WTC11 (cell line): ENCODE results near the gene PTPRF. TPM values are rescaled to one million over a fixed set of nuclear protein-coding genes. Genes with fewer than 3 reads are reported as not detected.
"Not testable (repeated sequence)": the region's sequence is repeated elsewhere in the genome, so short reads cannot be mapped to it uniquely, and the experiment has no call there.

ENCODE experiments used
- ATAC-seq: fragments of 200-7000 bp; cut with Tn5 transposase; 2 replicates; pipeline ENCODE4 v1.10.0; 2021; ENCODE audit warnings: mild to moderate bottlenecking, moderate library complexity
- CTCF ChIA-PET: fragments of 300-600 bp; sonication (Branson Sonifier 250); formaldehyde crosslinking; loops from one replicate; lab custom pipeline; 2021; ENCODE audit warnings: antibody characterized with exemption; lab: Charles Lee
- POLR2A ChIA-PET: fragments of 350-600 bp; sonication (Branson Sonifier 250); formaldehyde crosslinking; loops from one replicate; lab custom pipeline; 2021; ENCODE audit warnings: antibody characterized with exemption; lab: Charles Lee
- DNase-seq: peaks from one replicate; pipeline ENCODE4 v3.0.0; 2021; ENCODE audit warnings: low spot score
- H3K27ac Mint-ChIP-seq: 2 replicates; pipeline ENCODE4 v1.8.0; 2021; ENCODE audit warnings: mixed read lengths
- H3K27me3 Mint-ChIP-seq: 2 replicates; pipeline ENCODE4 v1.8.0; 2021; ENCODE audit warnings: low read depth, mild to moderate bottlenecking, moderate library complexity, mixed read lengths
- H3K36me3 Mint-ChIP-seq: 2 replicates; pipeline ENCODE4 v1.8.0; 2021; ENCODE audit warnings: mixed read lengths
- H3K4me1 Mint-ChIP-seq: 2 replicates; pipeline ENCODE4 v1.8.0; 2022; ENCODE audit warnings: mixed read lengths
- H3K4me3 Mint-ChIP-seq: 2 replicates; pipeline ENCODE4 v1.8.0; 2021; ENCODE audit warnings: mild to moderate bottlenecking, moderate library complexity, mixed read lengths
- H3K9me3 Mint-ChIP-seq: 2 replicates; pipeline ENCODE4 v1.8.0; 2021; ENCODE audit warnings: mixed read lengths
- ATF1 ChIP-seq: sonication (generic); formaldehyde crosslinking; IDR thresholded peaks from 2 replicates; pipeline ENCODE4 v1.8.1; 2023; ENCODE audit warnings: mild to moderate bottlenecking, moderate library complexity, missing genetic modification reagents
- FOXP1 ChIP-seq: sonication (generic); formaldehyde crosslinking; IDR thresholded peaks from 2 replicates; pipeline ENCODE4 v1.8.0; 2022; ENCODE audit warnings: missing genetic modification reagents, mild to moderate bottlenecking, moderate library complexity, borderline replicate concordance
- GABPB1 ChIP-seq: sonication (generic); formaldehyde crosslinking; IDR thresholded peaks from 2 replicates; pipeline ENCODE4 v1.8.1; 2023; ENCODE audit warnings: mild to moderate bottlenecking, missing genetic modification reagents
- MAX ChIP-seq: sonication (generic); formaldehyde crosslinking; IDR thresholded peaks from 2 replicates; pipeline ENCODE4 v1.8.0; 2022; ENCODE audit warnings: mild to moderate bottlenecking, missing genetic modification reagents
- RORB ChIP-seq: fragments of 250-450 bp; sonication (Bioruptor Pico); IDR thresholded peaks from 2 replicates; pipeline ENCODE4 v1.9.0; 2021; ENCODE audit warnings: mild to moderate bottlenecking
- SP1 ChIP-seq: sonication (generic); formaldehyde crosslinking; conservative IDR thresholded peaks from 2 replicates; pipeline ENCODE4 v1.8.1; 2022; ENCODE audit warnings: missing genetic modification reagents
- TEAD1 ChIP-seq: sonication (generic); formaldehyde crosslinking; IDR thresholded peaks from 2 replicates; pipeline ENCODE4 v1.8.0; 2022; ENCODE audit warnings: mild to moderate bottlenecking, missing genetic modification reagents
- ZNF263 ChIP-seq: sonication (generic); formaldehyde crosslinking; IDR thresholded peaks from 2 replicates; pipeline ENCODE4 v1.8.1; 2022; ENCODE audit warnings: low read depth, mild to moderate bottlenecking, moderate library complexity, missing genetic modification reagents
- ZNF423 ChIP-seq: fragments of 250-450 bp; sonication (Bioruptor Pico); IDR thresholded peaks from 2 replicates; pipeline ENCODE4 v2.1.2; 2022; ENCODE audit warnings: mild to moderate bottlenecking, moderate library complexity
- total RNA-seq: library from RNA; stranded (reverse); gene quantifications from 3 replicates; pipeline ENCODE4 v1.2.3, GENCODE V29; 2021
- TF ChIP-seq, protein P1 (sequence below): sonication (generic); formaldehyde crosslinking; IDR thresholded peaks from 2 replicates; pipeline ENCODE4 v1.8.0; 2022; ENCODE audit warnings: missing genetic modification reagents
- TF ChIP-seq, protein P2 (sequence below): sonication (generic); formaldehyde crosslinking; IDR thresholded peaks from 2 replicates; pipeline ENCODE4 v1.8.0; 2022; ENCODE audit warnings: mild to moderate bottlenecking, missing genetic modification reagents
- TF ChIP-seq, protein P3 (sequence below): sonication (generic); formaldehyde crosslinking; IDR thresholded peaks from 2 replicates; pipeline ENCODE4 v1.8.1; 2022; ENCODE audit warnings: missing genetic modification reagents, borderline replicate concordance

PTPRF gene
- total RNA-seq, 1 experiment from 2014 or later, result 248 TPM

- no peaks in the 10 kb centered on the region for H3K27me3 Mint-ChIP-seq
- TF ChIP-seq FOXP1 (CRISPR knock-in tag), result no peak
- peak; percentile 90 for TF ChIP-seq GABPB1
- H3K9me3 Mint-ChIP-seq, result no peaks in the 10 kb centered on the region
- DNase-seq, result no peak
- peak overlapping the region; percentile 98 for H3K27ac Mint-ChIP-seq
- POLR2A ChIA-PET, result interaction anchor here (1.3 to 3.5 kb wide), 4 partner anchors 10 to 105 kb away, joined by 3 to 24 read pairs (median 10); partner anchors contain the start of gene PTPRF
- peaks cover 92% of the 10 kb centered on the region for H3K4me1 Mint-ChIP-seq
- CTCF ChIA-PET, result interaction anchor here (1.2 to 4.7 kb wide), 5 partner anchors 14 to 105 kb away, joined by 3 to 23 read pairs (median 5); partner anchors contain the start of gene PTPRF
- H3K36me3 Mint-ChIP-seq, result peaks cover 6% of the 10 kb centered on the region
- peak overlapping the region; percentile 56 for H3K4me3 Mint-ChIP-seq
- no peak for ATAC-seq
Observed at GRCh38 chr1:43548285-43549271, 17.9 kb downstream of the PTPRF start.

- Mint-ChIP-seq H3K27ac (peak overlapping the region; percentile 98), H3K4me1 (peaks cover 87% of the 10 kb centered on the region), H3K36me3 (peaks cover 12% of the 10 kb centered on the region), H3K4me3 (peak overlapping the region; percentile 56)
- not testable (repeated sequence) for H3K9me3 Mint-ChIP-seq, H3K27me3 Mint-ChIP-seq, DNase-seq, ATAC-seq
- CTCF ChIA-PET, result interaction anchor here (1.2 to 4.7 kb wide), 6 partner anchors 14 to 385 kb away, joined by 3 to 23 read pairs (median 7); partner anchors contain the start of genes ARTN and PTPRF
- POLR2A ChIA-PET, result interaction anchor here (1.3 to 3.5 kb wide), 6 partner anchors 9 to 191 kb away, joined by 3 to 24 read pairs (median 9); partner anchors contain the start of genes CDC20, KDM4A and PTPRF
Observed at GRCh38 chr1:43549394-43549793, 18.7 kb downstream of the PTPRF start.

GRCh38 chr1:43549921-43550597 is 19.4 kb downstream of the PTPRF start:
- Mint-ChIP-seq H3K27me3 (no peaks in the 10 kb centered on the region), H3K36me3 (peaks cover 16% of the 10 kb centered on the region), H3K4me3 (peak overlapping the region; percentile 78), H3K9me3 (no peaks in the 10 kb centered on the region), H3K27ac (peak overlapping the region; percentile 100)
- ChIA-PET CTCF (interaction anchor here (0.6 to 4.7 kb wide), 11 partner anchors 14 to 950 kb away, joined by 3 to 23 read pairs (median 4); partner anchors contain the start of genes ARTN, CCDC24, KDM4A and PTPRF), POLR2A (interaction anchor here (0.6 to 3.5 kb wide), 13 partner anchors 9 to 191 kb away, joined by 3 to 24 read pairs (median 5); partner anchors contain the start of genes CDC20, HYI, KDM4A and PTPRF)
- DNase-seq (peak; percentile 96), ATAC-seq (peak; percentile 81)
- no peak for TF ChIP-seq TEAD1 (CRISPR knock-in tag)
- peak; percentile 55; the same call in 1 of the 2 replicates for TF ChIP-seq ZNF263
- TF ChIP-seq RORB (CRISPR knock-in tag), result no peak
- TF ChIP-seq MAX (CRISPR knock-in tag), result peak; percentile 37; the same call in 1 of the 2 replicates
- peak; percentile 81 for TF ChIP-seq SP1 (CRISPR knock-in tag)
- peak; percentile 48; the same call in 1 of the 2 replicates for TF ChIP-seq ZNF423 (CRISPR knock-in tag)
- TF ChIP-seq, protein P1, sequence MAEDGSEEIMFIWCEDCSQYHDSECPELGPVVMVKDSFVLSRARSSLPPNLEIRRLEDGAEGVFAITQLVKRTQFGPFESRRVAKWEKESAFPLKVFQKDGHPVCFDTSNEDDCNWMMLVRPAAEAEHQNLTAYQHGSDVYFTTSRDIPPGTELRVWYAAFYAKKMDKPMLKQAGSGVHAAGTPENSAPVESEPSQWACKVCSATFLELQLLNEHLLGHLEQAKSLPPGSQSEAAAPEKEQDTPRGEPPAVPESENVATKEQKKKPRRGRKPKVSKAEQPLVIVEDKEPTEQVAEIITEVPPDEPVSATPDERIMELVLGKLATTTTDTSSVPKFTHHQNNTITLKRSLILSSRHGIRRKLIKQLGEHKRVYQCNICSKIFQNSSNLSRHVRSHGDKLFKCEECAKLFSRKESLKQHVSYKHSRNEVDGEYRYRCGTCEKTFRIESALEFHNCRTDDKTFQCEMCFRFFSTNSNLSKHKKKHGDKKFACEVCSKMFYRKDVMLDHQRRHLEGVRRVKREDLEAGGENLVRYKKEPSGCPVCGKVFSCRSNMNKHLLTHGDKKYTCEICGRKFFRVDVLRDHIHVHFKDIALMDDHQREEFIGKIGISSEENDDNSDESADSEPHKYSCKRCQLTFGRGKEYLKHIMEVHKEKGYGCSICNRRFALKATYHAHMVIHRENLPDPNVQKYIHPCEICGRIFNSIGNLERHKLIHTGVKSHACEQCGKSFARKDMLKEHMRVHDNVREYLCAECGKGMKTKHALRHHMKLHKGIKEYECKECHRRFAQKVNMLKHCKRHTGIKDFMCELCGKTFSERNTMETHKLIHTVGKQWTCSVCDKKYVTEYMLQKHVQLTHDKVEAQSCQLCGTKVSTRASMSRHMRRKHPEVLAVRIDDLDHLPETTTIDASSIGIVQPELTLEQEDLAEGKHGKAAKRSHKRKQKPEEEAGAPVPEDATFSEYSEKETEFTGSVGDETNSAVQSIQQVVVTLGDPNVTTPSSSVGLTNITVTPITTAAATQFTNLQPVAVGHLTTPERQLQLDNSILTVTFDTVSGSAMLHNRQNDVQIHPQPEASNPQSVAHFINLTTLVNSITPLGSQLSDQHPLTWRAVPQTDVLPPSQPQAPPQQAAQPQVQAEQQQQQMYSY (CRISPR knock-in tag), result peak; percentile 87
- TF ChIP-seq, protein P2, sequence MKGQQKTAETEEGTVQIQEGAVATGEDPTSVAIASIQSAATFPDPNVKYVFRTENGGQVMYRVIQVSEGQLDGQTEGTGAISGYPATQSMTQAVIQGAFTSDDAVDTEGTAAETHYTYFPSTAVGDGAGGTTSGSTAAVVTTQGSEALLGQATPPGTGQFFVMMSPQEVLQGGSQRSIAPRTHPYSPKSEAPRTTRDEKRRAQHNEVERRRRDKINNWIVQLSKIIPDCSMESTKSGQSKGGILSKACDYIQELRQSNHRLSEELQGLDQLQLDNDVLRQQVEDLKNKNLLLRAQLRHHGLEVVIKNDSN (CRISPR knock-in tag), result 0 out of 2 replicates have a peak, but pooled peaks have one; percentile 11
- TF ChIP-seq, protein P3, sequence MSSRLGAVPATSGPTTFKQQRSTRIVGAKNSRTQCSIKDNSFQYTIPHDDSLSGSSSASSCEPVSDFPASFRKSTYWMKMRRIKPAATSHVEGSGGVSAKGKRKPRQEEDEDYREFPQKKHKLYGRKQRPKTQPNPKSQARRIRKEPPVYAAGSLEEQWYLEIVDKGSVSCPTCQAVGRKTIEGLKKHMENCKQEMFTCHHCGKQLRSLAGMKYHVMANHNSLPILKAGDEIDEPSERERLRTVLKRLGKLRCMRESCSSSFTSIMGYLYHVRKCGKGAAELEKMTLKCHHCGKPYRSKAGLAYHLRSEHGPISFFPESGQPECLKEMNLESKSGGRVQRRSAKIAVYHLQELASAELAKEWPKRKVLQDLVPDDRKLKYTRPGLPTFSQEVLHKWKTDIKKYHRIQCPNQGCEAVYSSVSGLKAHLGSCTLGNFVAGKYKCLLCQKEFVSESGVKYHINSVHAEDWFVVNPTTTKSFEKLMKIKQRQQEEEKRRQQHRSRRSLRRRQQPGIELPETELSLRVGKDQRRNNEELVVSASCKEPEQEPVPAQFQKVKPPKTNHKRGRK (CRISPR knock-in tag), result no peak
- TF ChIP-seq ATF1 (CRISPR knock-in tag), result no peak
- TF ChIP-seq, all 79 proteins: peak for 6
- peaks cover 82% of the 10 kb centered on the region for H3K4me1 Mint-ChIP-seq
